Esophagus muscularis mucosa (tissue), 4 donors: ENCODE results near the gene RCC2.

Source experiments
- CTCF ChIP-seq, 3 experiments: fragments of 200-600 bp in 2 of 3; fragments of 450-650 bp in 1 of 3; sonication (generic) in 2 of 3; IDR thresholded peaks; one replicate each; pipeline ENCODE4 v1.5.1; 2017 to 2019; ENCODE audit warnings: antibody characterized with exemption in 3 of 3, mild to moderate bottlenecking in 2 of 3, moderate library complexity in 1 of 3
- EP300 ChIP-seq: sonication (generic); formaldehyde crosslinking; IDR thresholded peaks from one replicate; pipeline ENCODE4 v1.6.1; 2017; ENCODE audit warnings: antibody characterized with exemption
- POLR2A ChIP-seq: fragments of 450-650 bp; IDR thresholded peaks from one replicate; pipeline ENCODE4 v1.6.1; 2017; ENCODE audit warnings: antibody characterized with exemption, moderate library complexity, mild to moderate bottlenecking, low read depth
- POLR2AphosphoS5 ChIP-seq, 2 donors: sonication (generic); formaldehyde crosslinking; IDR thresholded peaks; one replicate each; pipeline ENCODE4 v1.6.1; 2017; ENCODE audit warnings: antibody characterized with exemption in 2 of 2

GRCh38 chr1:17423781-17424245 lies 15.7 kb downstream of the RCC2 start:
- TF ChIP-seq CTCF (IDR thresholded peaks at IDR 0.05) (no peak), POLR2AphosphoS5 (IDR thresholded peaks at IDR 0.05) (peak; percentile 44 to 57), EP300 (no peak), POLR2A (no peak)
